Left lobe of liver (tissue), 2 donors: ENCODE measurements around the gene SH3BP2. TPM values are rescaled to one million over a fixed set of nuclear protein-coding genes. Genes with fewer than 3 reads are reported as not detected.
"Not testable (repeated sequence)": the region's sequence is repeated elsewhere in the genome, so short reads cannot be mapped to it uniquely, and the experiment has no call there.

ENCODE experiments used
- ATAC-seq: fragments of 200-7000 bp; cut with Tn5 transposase; one replicate; pipeline ENCODE4 v1.9.1; 2020; ENCODE audit warnings: mild to moderate bottlenecking, moderate library complexity
- DNase-seq: peaks from one replicate; pipeline ENCODE4 v3.0.0-alpha.2; 2020; ENCODE audit warnings: low spot score
- total RNA-seq: library from RNA; stranded (reverse); gene quantifications from one replicate; pipeline ENCODE4 v1.2.1, GENCODE V29; 2021
- donor health status: DM: no; HTN: no; CAD: no; lungs with moderate emphysema.
- donor health status: DM: no; HTN: yes; CAD: no.

The SH3BP2 gene
- total RNA-seq, 1 donor from 2014 or later, result 59.8 TPM

DNA sequence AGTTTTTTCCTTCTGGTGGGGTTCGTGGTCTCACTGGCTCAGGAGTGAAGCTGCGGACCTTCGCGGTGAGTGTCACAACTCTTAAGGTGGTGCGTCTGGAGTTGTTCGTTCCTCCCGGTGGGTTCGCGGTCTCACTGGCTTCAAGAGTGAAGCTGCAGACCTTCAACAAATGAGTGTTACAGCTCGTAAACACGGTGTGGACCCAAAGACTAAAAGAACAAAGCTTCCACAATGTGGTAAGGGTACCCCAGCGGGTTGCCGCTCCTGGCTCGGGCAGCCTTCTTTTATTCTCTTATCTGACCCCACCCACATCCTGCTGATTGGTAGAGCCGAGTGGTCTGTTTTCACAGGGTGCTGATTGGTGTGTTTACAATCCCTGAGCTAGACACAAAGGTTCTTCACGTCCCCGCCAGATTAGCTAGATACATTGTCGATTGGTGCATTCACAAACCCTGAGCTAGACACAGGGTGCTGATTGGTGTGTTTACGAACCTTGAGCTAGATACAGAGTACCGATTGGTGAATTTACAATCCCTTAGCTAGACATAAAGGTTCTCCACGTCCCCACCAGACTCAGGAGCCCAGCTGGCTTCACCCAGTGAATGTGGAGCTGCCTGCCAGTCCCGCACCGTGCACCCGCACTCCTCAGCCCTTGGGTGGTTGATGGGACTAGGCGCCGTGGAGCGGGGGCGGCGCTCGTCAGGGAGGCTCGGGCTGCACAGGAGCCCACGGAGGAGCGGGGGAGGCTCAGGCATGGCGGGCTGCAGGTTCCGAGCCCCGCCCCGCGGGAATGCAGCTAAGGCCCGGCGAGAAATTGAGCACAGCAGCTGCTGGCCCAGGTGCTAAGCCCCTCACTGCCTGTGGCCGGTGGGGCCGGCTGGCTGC lies 30.2 kb upstream of the SH3BP2 start:
- not testable (repeated sequence) for ATAC-seq, DNase-seq

GRCh38 chr4:2763511-2763967 lies 29.3 kb upstream of the SH3BP2 start:
- ATAC-seq (peak; percentile 66), DNase-seq (peak; percentile 71)

GRCh38 chr4:2765832-2766526 lies 26.9 kb upstream of the SH3BP2 start:
- DNase-seq (no peak), ATAC-seq (no peak)

DNA sequence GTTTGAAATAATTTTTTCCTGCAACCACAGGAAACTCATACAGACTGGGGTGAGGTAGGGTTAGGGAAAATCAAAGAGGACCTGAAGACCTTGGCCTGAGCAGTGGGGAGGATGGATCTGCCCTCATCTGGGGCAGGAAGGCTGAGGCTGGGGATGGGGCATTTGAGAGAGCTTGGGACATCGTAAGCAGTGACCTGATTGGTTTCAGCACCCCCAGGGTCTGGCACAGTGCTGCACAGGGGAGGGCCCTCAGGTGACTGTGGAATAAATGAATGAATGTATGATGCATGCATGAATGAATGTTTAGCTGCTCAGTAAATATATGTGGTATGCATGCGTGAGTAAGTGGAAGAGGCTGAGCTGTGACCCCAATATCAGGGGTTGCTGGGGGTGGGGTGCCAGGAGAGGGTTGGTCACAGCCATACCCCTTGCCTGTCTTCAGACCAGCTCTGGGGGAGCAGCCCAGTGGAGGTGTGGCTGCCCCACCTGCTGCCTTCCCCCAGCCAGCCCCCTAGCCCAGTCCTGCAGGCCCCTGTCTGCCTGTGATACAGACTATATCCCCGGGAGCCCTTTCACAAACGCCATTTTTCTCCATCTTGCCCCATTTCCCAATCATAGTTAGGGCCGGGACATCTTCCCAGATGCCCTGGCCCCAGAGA lies 25.7 kb upstream of the SH3BP2 start:
- DNase-seq (no peak), ATAC-seq (no peak)

- no peak for ATAC-seq
- DNase-seq, result no peak
Measured at GRCh38 chr4:2767705-2768074, 25.2 kb upstream of the SH3BP2 start.

- no peak for DNase-seq
- no peak for ATAC-seq
Measured at GRCh38 chr4:2768124-2768523, 24.8 kb upstream of the SH3BP2 start.

DNA sequence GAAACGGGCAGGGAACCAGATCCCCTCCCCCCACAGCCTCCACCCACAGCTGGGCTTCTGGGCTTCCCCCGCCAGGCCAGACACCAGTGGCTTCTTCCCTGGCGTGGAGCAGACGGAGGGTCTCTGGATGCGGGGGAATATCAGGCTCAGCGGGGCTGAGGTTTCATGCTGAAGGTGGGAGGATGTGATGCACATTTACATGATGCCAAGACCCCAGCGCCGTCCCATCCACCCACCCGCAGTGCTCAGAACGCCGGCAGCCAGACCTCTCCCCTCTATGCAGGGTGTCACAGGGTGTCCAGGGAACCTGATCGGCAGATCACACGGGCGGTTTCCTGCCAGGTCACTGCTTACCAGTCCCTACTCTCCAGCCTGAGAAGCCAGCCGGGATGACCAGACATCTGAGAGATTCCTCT lies 24.0 kb upstream of the SH3BP2 start:
- DNase-seq (no peak), ATAC-seq (no peak)

GRCh38 chr4:2771264-2771663 lies 21.6 kb upstream of the SH3BP2 start:
- ATAC-seq, result no peak
- no peak for DNase-seq

- ATAC-seq, result not testable (repeated sequence)
- DNase-seq, result peak; percentile 14
Measured at GRCh38 chr4:2780643-2781042, 12.2 kb upstream of the SH3BP2 start.

- ATAC-seq (no peak), DNase-seq (peak; percentile 14)
Measured at GRCh38 chr4:2781911-2782310, 11.0 kb upstream of the SH3BP2 start.

- DNase-seq (peak; percentile 5), ATAC-seq (no peak)
Measured at GRCh38 chr4:2783790-2784189, 9.1 kb upstream of the SH3BP2 start.

DNA sequence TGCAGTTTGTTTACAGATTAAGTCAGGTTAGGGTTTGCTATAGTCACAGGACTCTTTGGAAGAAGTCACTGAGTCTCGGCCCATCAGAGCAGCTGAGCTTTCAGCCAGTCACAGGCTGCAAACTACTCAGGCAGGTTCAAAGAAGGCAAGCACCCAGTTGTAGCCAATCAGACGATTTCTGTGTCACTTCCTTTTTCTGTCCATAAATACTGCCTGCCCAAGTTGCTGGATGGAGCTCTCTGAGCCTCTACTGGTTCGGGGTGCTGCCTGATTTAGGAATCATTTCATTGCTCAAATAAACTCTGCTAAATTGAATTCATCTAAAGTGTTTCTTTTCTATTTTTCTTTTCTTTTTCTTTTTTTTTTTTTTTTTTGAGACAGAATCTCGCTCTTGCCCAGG lies 7.3 kb upstream of the SH3BP2 start:
- ATAC-seq, result no peak
- DNase-seq, result peak; percentile 33

DNA sequence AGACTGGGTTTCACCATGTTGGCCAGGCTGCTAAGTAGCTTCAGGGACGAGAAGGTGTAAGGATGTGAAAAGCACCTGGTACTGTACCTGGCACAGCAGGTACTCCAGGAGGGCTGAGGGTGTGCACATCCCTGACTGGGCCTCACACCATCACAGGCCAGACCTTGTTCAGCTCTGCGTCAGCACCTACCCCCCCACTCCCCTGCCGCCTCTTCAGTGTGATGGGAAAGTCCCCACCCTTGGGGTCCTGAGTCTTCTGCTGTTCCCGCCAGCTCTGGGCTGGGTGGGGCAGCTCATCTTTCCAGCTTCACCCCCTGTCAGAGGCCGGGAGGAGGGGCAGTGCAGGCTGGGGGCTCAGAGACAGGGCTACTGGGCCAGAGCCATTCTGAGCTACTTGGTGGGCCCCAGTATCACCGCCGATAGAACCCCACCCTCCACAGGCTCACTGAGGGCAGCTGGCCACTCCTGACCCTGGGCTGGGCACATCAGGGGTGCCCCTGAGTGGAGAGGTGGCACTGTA lies 6.7 kb upstream of the SH3BP2 start:
- DNase-seq (peak; percentile 45), ATAC-seq (no peak)

- no peak for ATAC-seq
- DNase-seq, result no peak
Measured at GRCh38 chr4:2786794-2787229, 6.1 kb upstream of the SH3BP2 start.

DNA sequence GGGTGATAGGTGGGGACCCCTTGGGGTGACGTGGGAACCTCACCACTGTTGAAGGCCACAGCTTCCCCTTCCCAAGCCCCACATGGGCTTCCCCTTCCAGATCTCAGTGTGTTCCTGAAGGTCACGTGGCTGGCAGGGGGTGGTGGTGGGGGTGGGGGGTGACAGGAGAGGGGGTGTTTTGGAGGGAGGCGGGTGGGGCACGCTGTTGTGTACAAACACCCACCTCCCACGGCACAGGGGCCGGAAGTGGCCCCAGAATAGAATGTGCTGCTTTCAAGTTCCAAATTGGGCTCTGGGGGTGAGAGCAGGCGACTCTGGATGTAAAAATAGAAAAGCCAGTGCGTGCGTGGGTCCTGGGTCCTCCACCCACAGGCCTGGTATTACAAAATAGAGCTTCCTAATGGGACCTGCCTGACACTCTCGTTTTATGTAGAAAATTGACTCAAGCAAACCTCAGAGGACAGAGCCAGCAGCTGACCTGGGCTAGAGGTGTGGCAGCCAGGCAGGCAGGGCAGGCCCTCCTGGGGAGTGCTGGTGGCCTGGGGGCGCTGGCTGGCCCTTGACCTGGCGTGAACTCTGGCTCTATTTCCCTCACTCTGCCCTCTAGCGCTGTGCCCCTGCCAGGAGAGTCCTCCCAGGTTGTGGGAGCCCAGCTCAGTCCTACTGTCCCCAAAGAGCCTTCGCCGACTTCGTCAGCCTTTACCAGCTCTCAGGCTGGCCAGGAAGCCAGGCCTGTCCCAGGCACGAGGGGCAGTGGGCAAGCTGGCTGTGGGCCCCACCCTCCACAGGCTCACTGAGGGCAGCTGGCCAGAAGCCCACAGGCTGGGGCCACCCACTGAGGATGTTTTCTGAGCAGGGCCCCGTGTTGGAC lies 5.4 kb upstream of the SH3BP2 start:
- DNase-seq (peak; percentile 51), ATAC-seq (no peak)

DNA sequence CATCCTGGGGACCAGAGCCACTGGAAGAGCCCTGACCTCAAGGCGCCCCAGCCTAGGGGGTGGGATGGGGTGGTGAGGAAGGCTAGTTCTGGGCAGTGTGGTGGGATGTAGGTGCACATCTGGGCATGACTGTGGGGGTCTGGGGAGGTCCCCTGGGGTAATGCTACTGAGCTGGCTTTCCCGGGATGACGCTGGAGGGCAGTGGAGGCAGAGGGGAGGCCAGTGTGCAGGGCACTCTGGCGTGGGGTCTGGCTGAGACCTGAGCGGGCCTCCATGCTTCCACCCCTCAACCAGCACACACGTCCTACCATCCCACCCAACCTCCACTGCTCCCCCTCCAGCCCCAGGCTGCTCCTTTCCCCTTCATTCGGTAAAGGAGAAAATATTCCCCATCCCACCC lies 4.8 kb upstream of the SH3BP2 start:
- DNase-seq (no peak), ATAC-seq (no peak)

- DNase-seq, result peak; percentile 85
- ATAC-seq, result peak; percentile 35
Measured at GRCh38 chr4:2788532-2789103, 4.3 kb upstream of the SH3BP2 start.

DNA sequence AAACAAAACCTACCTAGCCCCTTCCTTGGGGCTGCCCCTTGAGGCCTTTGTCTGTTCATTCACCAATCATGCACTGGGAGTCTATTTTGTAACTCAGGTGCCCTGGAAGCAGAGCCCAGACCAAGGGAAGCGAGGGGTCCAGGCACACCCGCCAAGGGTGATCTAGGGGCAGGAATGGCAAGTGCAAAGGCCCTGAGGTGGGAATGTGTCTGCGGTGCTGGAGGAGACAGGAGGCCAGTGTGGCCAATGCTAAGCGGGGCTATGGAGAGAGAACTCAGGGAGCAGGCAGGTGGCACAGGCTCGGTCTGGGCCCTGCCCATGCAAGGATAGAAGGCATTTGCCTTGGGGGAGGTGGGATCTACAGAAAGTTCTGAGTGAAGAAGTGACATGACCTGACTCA lies 3.5 kb upstream of the SH3BP2 start:
- DNase-seq, result peak; percentile 43
- no peak for ATAC-seq

- ATAC-seq (no peak), DNase-seq (no peak)
Measured at GRCh38 chr4:2789793-2790582, 2.9 kb upstream of the SH3BP2 start.
